ENCODE measurements around the gene RPH3AL.
A peak's percentile ranks its signal among the peaks of the same experiment; 100 is the strongest.
"Not testable (repeated sequence)": the region's sequence is repeated elsewhere in the genome, so short reads cannot be mapped to it uniquely, and the experiment has no call there.

RPH3AL gene

GRCh38 chr17:178292-179065, 174.1 kb downstream of the RPH3AL start:
- no peak for DNase-seq (ENCODE audit: low read depth)

- DNase-seq (ENCODE audit: low read depth) = no peak
Observed at GRCh38 chr17:177762-178161, 174.8 kb downstream of the RPH3AL start.

GRCh38 chr17:177155-177554, 175.5 kb downstream of the RPH3AL start:
- no peak for DNase-seq (ENCODE audit: low read depth)

GRCh38 chr17:173166-173911, 179.3 kb downstream of the RPH3AL start:
- DNase-seq (ENCODE audit: low read depth) = no peak

- no peak for DNase-seq (ENCODE audit: low read depth)
Observed at GRCh38 chr17:172401-172800, 180.2 kb downstream of the RPH3AL start.

GRCh38 chr17:171871-172270, 180.7 kb downstream of the RPH3AL start:
- no peak for DNase-seq (ENCODE audit: low read depth)

- DNase-seq (ENCODE audit: low read depth) = no peak
Observed at GRCh38 chr17:170130-170670, 182.4 kb downstream of the RPH3AL start.

GRCh38 chr17:168614-169013, 184.0 kb downstream of the RPH3AL start:
- not testable (repeated sequence) for DNase-seq (ENCODE audit: low read depth)

GRCh38 chr17:165939-166338, 186.7 kb downstream of the RPH3AL start:
- no peak for DNase-seq (ENCODE audit: low read depth)

GRCh38 chr17:164303-165235, 188.0 kb downstream of the RPH3AL start:
- peak; percentile 10 for DNase-seq (ENCODE audit: low read depth)

GRCh38 chr17:163514-164098, 189.0 kb downstream of the RPH3AL start:
- no peak for DNase-seq (ENCODE audit: low read depth)

GRCh38 chr17:162689-163088, 189.9 kb downstream of the RPH3AL start:
- DNase-seq (ENCODE audit: low read depth) = no peak
